ENCODE results near the gene GABRG2. TPM values are rescaled to one million over a fixed set of nuclear protein-coding genes. Genes with fewer than 3 reads are reported as not detected.

The GABRG2 gene
- total RNA-seq = not detected
- long read RNA-seq = 0 reads

- Histone ChIP-seq H3K4me3 (no peak within 1 kb of the TSS), H3K36me3 (no peaks in the 10 kb centered on the region), H3K9me3 (no peaks in the 10 kb centered on the region), H3K4me1 (no peaks in the 10 kb centered on the region), H3K27ac (no peak within 1 kb of the TSS), H3K27me3 (no peaks in the 10 kb centered on the region)
- no peak for DNase-seq
- TF ChIP-seq CTCF (IDR thresholded peaks at IDR 0.05) = no peak
- ATAC-seq = no peak
- intact Hi-C loops (cut with DNase I) = no loop called here
Measured at GRCh38 chr5:162067655-162068411, at the start of gene GABRG2. GABRG2 (plus strand) TSS chr5:162067773; CDS start chr5:162068000, 227 bp downstream.

GRCh38 chr5:162025312-162025711 is 42.3 kb upstream of the GABRG2 start:
- intact Hi-C loops (cut with DNase I) = no loop called here
- Histone ChIP-seq H3K4me1 (no peaks in the 10 kb centered on the region), H3K27me3 (no peaks in the 10 kb centered on the region), H3K9me3 (no peaks in the 10 kb centered on the region), H3K27ac (no peak overlapping the region), H3K36me3 (no peaks in the 10 kb centered on the region), H3K4me3 (no peak overlapping the region)
- no peak for DNase-seq
- no peak for TF ChIP-seq CTCF (IDR thresholded peaks at IDR 0.05)
- ATAC-seq = no peak

GRCh38 chr5:162026803-162027202 is 40.8 kb upstream of the GABRG2 start:
- no peak overlapping the region for H3K27ac ChIP-seq
- H3K9me3 ChIP-seq = no peaks in the 10 kb centered on the region
- intact Hi-C loops (cut with DNase I) = no loop called here

GRCh38 chr5:162037431-162037830 is 30.1 kb upstream of the GABRG2 start:
- no peak overlapping the region for H3K4me3 ChIP-seq
- DNase-seq (no peak), ATAC-seq (no peak)
- intact Hi-C loops (cut with DNase I) = no loop called here
- H3K27ac ChIP-seq = no peak overlapping the region
- no peaks in the 10 kb centered on the region for H3K27me3 ChIP-seq
- H3K9me3 ChIP-seq = no peaks in the 10 kb centered on the region
- no peak for TF ChIP-seq CTCF (IDR thresholded peaks at IDR 0.05)
- no peaks in the 10 kb centered on the region for H3K4me1 ChIP-seq
- H3K36me3 ChIP-seq = no peaks in the 10 kb centered on the region

More at GRCh38 chr5:162026803-162027202, 40.8 kb upstream of the GABRG2 start:
- ATAC-seq (no peak), DNase-seq (no peak)
- no peak for TF ChIP-seq CTCF (IDR thresholded peaks at IDR 0.05)
- Histone ChIP-seq H3K4me1 (no peaks in the 10 kb centered on the region), H3K4me3 (no peak overlapping the region), H3K36me3 (no peaks in the 10 kb centered on the region), H3K27me3 (no peaks in the 10 kb centered on the region)

- no peaks in the 10 kb centered on the region for H3K36me3 ChIP-seq
- no peak for TF ChIP-seq CTCF (IDR thresholded peaks at IDR 0.05)
- H3K9me3 ChIP-seq = no peaks in the 10 kb centered on the region
- no peaks in the 10 kb centered on the region for H3K27me3 ChIP-seq
- ATAC-seq = no peak
- intact Hi-C loops (cut with DNase I) = no loop called here
- DNase-seq = no peak
- H3K27ac ChIP-seq = no peak overlapping the region
- no peaks in the 10 kb centered on the region for H3K4me1 ChIP-seq
- H3K4me3 ChIP-seq = no peak overlapping the region
Measured at GRCh38 chr5:162047279-162047678, 20.3 kb upstream of the GABRG2 start.

Measured in upper lobe of right lung (tissue), 1 donor.